ENCODE data around the gene HSPD1. TPM values are rescaled to one million over a fixed set of nuclear protein-coding genes. Genes with fewer than 3 reads are reported as not detected.
A peak's percentile ranks its signal among the peaks of the same experiment; 100 is the strongest.

HSPD1 gene
- total and polyA plus RNA-seq, 2 of the 13 experiments (the other 11 are each of a cell fraction or from before 2014, with no cell fraction given): 685 to 2,610 TPM

DNA sequence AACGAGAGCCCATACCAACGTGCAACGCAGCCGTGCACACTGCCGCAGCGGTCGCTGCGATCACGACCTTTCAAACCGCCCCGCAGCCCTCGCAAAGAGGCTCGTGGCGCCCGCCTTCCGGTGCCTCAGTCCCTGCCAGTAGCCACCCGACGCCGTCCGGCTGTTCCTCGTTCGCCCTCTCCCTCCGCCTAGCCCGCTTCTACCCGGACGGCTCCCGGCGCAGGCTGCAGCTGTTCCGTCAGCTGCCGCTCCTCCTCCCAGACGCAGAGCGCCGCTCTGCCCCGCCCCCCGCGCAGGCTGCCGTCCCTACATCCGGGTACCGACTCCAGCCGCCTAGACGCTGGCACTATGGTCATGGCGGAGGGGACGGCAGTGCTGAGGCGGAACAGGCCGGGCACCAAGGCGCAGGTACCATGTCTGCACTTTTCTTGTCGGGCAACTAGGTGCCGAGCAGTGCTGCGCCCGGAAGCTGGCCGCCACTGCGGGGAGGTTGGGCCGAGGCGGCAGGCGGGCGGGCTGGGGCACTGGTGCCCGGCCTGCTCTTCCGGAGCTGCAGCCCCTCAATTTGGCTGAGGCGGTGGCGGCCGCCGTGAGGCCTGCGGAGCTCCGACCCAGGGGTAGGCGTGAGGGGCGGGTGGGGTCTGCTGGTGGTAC is 16.2 kb upstream of the HSPD1 start, which contains the start of gene MOB4 (continued):
- TF ChIP-seq, protein P1, sequence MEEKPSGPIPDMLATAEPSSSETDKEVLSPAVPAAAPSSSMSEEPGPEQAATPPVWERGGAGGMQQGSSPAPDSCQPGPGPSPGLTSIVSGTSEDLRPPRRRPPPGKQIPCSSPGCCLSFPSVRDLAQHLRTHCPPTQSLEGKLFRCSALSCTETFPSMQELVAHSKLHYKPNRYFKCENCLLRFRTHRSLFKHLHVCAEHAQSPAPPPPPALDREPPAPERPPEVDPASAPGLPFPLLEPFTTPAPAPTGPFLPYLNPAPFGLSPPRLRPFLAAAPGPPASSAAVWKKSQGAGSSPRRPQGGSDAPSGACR (CRISPR knock-in tag; IDR thresholded peaks at IDR 0.05): peak; percentile 99
- TF ChIP-seq FOXA1 (IDR thresholded peaks at IDR 0.05) (no peak), FOXA1 (CRISPR knock-in tag; IDR thresholded peaks at IDR 0.05) (peak; percentile 71), KAT2B (IDR thresholded peaks at IDR 0.05; ENCODE audit: borderline replicate concordance, low read depth, low read length) (no peak), NR2F2 (IDR thresholded peaks at IDR 0.05; ENCODE audit: borderline replicate concordance, low read depth) (no peak), SOX6 (IDR thresholded peaks at IDR 0.05) (no peak), SOX6 (CRISPR knock-in tag; IDR thresholded peaks at IDR 0.05) (peak; percentile 90), ZNF781 (CRISPR knock-in tag; IDR thresholded peaks at IDR 0.05; ENCODE audit: borderline replicate concordance, not compliant biosample characterization) (peak; percentile 97), JDP2 (CRISPR knock-in tag; IDR thresholded peaks at IDR 0.05; ENCODE audit: borderline replicate concordance) (peak; percentile 70; the same call in 1 of the 2 replicates), ZBTB7A (CRISPR knock-in tag; IDR thresholded peaks at IDR 0.05) (peak; percentile 96), KLF12 (CRISPR knock-in tag; IDR thresholded peaks at IDR 0.05; ENCODE audit: borderline replicate concordance) (peak; percentile 58; the same call in 1 of the 2 replicates), TP53 (CRISPR knock-in tag; conservative IDR thresholded peaks at IDR 0.05) (no peak; the same call in 1 of the 2 replicates), AGO2 (optimal IDR thresholded peaks at IDR 0.05; ENCODE audit: low read depth, low read length) (peak; percentile 97)
- TF ChIP-seq, protein P2, sequence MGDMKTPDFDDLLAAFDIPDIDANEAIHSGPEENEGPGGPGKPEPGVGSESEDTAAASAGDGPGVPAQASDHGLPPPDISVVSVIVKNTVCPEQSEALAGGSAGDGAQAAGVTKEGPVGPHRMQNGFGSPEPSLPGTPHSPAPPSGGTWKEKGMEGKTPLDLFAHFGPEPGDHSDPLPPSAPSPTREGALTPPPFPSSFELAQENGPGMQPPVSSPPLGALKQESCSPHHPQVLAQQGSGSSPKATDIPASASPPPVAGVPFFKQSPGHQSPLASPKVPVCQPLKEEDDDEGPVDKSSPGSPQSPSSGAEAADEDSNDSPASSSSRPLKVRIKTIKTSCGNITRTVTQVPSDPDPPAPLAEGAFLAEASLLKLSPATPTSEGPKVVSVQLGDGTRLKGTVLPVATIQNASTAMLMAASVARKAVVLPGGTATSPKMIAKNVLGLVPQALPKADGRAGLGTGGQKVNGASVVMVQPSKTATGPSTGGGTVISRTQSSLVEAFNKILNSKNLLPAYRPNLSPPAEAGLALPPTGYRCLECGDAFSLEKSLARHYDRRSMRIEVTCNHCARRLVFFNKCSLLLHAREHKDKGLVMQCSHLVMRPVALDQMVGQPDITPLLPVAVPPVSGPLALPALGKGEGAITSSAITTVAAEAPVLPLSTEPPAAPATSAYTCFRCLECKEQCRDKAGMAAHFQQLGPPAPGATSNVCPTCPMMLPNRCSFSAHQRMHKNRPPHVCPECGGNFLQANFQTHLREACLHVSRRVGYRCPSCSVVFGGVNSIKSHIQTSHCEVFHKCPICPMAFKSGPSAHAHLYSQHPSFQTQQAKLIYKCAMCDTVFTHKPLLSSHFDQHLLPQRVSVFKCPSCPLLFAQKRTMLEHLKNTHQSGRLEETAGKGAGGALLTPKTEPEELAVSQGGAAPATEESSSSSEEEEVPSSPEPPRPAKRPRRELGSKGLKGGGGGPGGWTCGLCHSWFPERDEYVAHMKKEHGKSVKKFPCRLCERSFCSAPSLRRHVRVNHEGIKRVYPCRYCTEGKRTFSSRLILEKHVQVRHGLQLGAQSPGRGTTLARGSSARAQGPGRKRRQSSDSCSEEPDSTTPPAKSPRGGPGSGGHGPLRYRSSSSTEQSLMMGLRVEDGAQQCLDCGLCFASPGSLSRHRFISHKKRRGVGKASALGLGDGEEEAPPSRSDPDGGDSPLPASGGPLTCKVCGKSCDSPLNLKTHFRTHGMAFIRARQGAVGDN (CRISPR knock-in tag; IDR thresholded peaks at IDR 0.05): peak; percentile 100
- TF ChIP-seq, protein P3, sequence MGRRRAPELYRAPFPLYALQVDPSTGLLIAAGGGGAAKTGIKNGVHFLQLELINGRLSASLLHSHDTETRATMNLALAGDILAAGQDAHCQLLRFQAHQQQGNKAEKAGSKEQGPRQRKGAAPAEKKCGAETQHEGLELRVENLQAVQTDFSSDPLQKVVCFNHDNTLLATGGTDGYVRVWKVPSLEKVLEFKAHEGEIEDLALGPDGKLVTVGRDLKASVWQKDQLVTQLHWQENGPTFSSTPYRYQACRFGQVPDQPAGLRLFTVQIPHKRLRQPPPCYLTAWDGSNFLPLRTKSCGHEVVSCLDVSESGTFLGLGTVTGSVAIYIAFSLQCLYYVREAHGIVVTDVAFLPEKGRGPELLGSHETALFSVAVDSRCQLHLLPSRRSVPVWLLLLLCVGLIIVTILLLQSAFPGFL (CRISPR knock-in tag; IDR thresholded peaks at IDR 0.05): 0 out of 2 replicates have a peak, but pooled peaks have one; percentile 65
- TF ChIP-seq, protein P4, sequence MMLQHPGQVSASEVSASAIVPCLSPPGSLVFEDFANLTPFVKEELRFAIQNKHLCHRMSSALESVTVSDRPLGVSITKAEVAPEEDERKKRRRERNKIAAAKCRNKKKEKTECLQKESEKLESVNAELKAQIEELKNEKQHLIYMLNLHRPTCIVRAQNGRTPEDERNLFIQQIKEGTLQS (CRISPR knock-in tag; IDR thresholded peaks at IDR 0.05): peak; percentile 77
- TF ChIP-seq, protein P5, sequence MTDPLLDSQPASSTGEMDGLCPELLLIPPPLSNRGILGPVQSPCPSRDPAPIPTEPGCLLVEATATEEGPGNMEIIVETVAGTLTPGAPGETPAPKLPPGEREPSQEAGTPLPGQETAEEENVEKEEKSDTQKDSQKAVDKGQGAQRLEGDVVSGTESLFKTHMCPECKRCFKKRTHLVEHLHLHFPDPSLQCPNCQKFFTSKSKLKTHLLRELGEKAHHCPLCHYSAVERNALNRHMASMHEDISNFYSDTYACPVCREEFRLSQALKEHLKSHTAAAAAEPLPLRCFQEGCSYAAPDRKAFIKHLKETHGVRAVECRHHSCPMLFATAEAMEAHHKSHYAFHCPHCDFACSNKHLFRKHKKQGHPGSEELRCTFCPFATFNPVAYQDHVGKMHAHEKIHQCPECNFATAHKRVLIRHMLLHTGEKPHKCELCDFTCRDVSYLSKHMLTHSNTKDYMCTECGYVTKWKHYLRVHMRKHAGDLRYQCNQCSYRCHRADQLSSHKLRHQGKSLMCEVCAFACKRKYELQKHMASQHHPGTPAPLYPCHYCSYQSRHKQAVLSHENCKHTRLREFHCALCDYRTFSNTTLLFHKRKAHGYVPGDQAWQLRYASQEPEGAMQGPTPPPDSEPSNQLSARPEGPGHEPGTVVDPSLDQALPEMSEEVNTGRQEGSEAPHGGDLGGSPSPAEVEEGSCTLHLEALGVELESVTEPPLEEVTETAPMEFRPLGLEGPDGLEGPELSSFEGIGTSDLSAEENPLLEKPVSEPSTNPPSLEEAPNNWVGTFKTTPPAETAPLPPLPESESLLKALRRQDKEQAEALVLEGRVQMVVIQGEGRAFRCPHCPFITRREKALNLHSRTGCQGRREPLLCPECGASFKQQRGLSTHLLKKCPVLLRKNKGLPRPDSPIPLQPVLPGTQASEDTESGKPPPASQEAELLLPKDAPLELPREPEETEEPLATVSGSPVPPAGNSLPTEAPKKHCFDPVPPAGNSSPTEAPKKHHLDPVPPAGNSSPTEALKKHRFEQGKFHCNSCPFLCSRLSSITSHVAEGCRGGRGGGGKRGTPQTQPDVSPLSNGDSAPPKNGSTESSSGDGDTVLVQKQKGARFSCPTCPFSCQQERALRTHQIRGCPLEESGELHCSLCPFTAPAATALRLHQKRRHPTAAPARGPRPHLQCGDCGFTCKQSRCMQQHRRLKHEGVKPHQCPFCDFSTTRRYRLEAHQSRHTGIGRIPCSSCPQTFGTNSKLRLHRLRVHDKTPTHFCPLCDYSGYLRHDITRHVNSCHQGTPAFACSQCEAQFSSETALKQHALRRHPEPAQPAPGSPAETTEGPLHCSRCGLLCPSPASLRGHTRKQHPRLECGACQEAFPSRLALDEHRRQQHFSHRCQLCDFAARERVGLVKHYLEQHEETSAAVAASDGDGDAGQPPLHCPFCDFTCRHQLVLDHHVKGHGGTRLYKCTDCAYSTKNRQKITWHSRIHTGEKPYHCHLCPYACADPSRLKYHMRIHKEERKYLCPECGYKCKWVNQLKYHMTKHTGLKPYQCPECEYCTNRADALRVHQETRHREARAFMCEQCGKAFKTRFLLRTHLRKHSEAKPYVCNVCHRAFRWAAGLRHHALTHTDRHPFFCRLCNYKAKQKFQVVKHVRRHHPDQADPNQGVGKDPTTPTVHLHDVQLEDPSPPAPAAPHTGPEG (CRISPR knock-in tag; IDR thresholded peaks at IDR 0.05): peak; percentile 94
